Panc1 (cell line): Measurements from ENCODE around the gene PMFBP1. TPM values are rescaled to one million over a fixed set of nuclear protein-coding genes. Genes with fewer than 3 reads are reported as not detected.

ENCODE experiments used
- ATAC-seq: fragments of 200-7000 bp; cut with Tn5 transposase; 2 replicates; pipeline ENCODE4 v1.9.1; 2020; ENCODE audit warnings: mild to moderate bottlenecking, moderate library complexity
- BruUV-seq: library from RNA; stranded (reverse); fragments of 400-500 nt; replicated peaks from 2 replicates; lab custom pipeline; 2021; lab: Mats Ljungman, UMichigan
- CTCF ChIA-PET: fragments of 300-600 bp; sonication (Branson Sonifier 250); formaldehyde crosslinking; loops from one replicate; lab custom pipeline; 2022; ENCODE audit warnings: antibody characterized with exemption; lab: Charles Lee
- POLR2A ChIA-PET: fragments of 300-600 bp; sonication (Branson Sonifier 250); formaldehyde crosslinking; loops from one replicate; lab custom pipeline; 2022; ENCODE audit warnings: antibody characterized with exemption; lab: Charles Lee
- DNase-seq: peaks from one replicate; pipeline ENCODE4 v3.0.0-alpha.2; 2010; ENCODE audit warnings: low read depth, low spot score
- H3K27ac ChIP-seq: 2 replicates; pipeline ENCODE4 v1.5.1; 2011; ENCODE audit warnings: mild to moderate bottlenecking, low read length, inconsistent platforms
- H3K27me3 ChIP-seq: fragments of 200-500 bp; sonication (Bioruptor generic); 2 replicates; pipeline ENCODE4 v1.6.0; 2014; ENCODE audit warnings: low read length, inconsistent platforms; ENCODE audit not compliant: control insufficient read depth, insufficient read depth
- H3K36me3 ChIP-seq: fragments of 200-500 bp; sonication (Bioruptor generic); 2 replicates; pipeline ENCODE4 v1.5.1; 2014; ENCODE audit warnings: inconsistent platforms, mild to moderate bottlenecking, low read length, moderate library complexity; ENCODE audit not compliant: control insufficient read depth, insufficient read depth
- H3K4me1 ChIP-seq: 2 replicates; pipeline ENCODE4 v1.5.1; 2011; ENCODE audit warnings: inconsistent platforms, mild to moderate bottlenecking, low read length, moderate library complexity; ENCODE audit not compliant: control insufficient read depth, insufficient read depth
- H3K4me3 ChIP-seq, 2 experiments: 2 replicates each; pipeline ENCODE4 v1.5.1; 2011 to 2012; ENCODE audit warnings: low read depth in 2 of 2, low read length in 2 of 2, mild to moderate bottlenecking in 2 of 2, inconsistent platforms in 1 of 2, moderate library complexity in 1 of 2
- H3K9me3 ChIP-seq: fragments of 200-500 bp; sonication (Bioruptor generic); 2 replicates; pipeline ENCODE4 v1.5.1; 2014; ENCODE audit warnings: low read depth, mild to moderate bottlenecking, inconsistent platforms, low read length, moderate library complexity; ENCODE audit not compliant: control insufficient read depth, insufficient read depth
- POLR2AphosphoS5 ChIP-seq: IDR thresholded peaks from 2 replicates; pipeline ENCODE4 v1.6.1; 2012; ENCODE audit warnings: mild to moderate bottlenecking, low read depth, low read length, moderate library complexity
- SIN3A ChIP-seq: IDR thresholded peaks from 2 replicates; pipeline ENCODE4 v1.6.1; 2012; ENCODE audit warnings: low read depth, mild to moderate bottlenecking, low read length, moderate library complexity, borderline replicate concordance; ENCODE audit not compliant: insufficient read depth
- TCF7L2 ChIP-seq: IDR thresholded peaks from 2 replicates; pipeline ENCODE4 v1.6.1; 2011; ENCODE audit warnings: mild to moderate bottlenecking, low read depth, low read length, inconsistent platforms
- in situ Hi-C: cut with HindIII; loops from 2 replicates; pipeline ENCODE4 v1.10.0; 2016; ENCODE audit warnings: low sequenced_read_pairs, low pct_unique_long_range_greater_than_20kb
- intact Hi-C: fragments of 100-400 bp; cut with micrococcal nuclease; formaldehyde crosslinking; loops from one replicate; pipeline ENCODE4 v1.10.0; 2022; ENCODE audit not compliant: unreplicated experiment
- total RNA-seq: library from RNA; stranded (reverse); gene quantifications from one replicate; pipeline ENCODE4 v1.2.1, GENCODE V29; 2021; ENCODE audit not compliant: unreplicated experiment
- TF ChIP-seq, protein P1 (sequence below), 2 experiments: IDR thresholded peaks; 2 replicates each; pipeline ENCODE4 v1.6.1; 2011 to 2012; ENCODE audit warnings: low read depth in 2 of 2, control low read depth in 1 of 2, low read length in 1 of 2, mild to moderate bottlenecking in 1 of 2, moderate library complexity in 1 of 2; ENCODE audit not compliant: insufficient read depth in 1 of 2
- TF ChIP-seq, protein P2 (sequence below): fragments of 450-650 bp; IDR thresholded peaks from 2 replicates; pipeline ENCODE4 v1.5.1; 2017; ENCODE audit warnings: mild to moderate bottlenecking

The PMFBP1 gene
- total RNA-seq, 1 experiment from 2014 or later: 0.10 TPM

DNA sequence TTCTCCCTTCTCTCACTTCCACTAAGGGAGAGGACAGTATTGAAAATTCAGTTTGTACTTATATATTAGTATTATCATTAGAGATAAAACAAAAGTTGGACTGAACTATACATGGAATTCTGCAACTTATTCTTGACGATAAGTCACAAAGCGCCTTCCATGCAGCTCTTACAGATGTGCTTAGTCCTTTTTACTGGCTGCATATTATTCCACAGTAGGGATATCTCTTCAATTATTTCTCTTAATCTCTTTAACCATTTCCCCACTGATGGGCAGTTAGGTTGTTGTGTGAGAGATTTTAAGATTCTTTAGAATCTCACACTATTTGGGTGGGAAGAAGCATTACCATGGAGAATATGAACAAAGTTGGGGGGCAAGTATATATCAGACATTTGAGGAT is 32.0 kb downstream of the PMFBP1 start:
- BruUV-seq: no TSS peak
- DNase-seq (no peak), ATAC-seq (no peak)
- intact Hi-C loops: no loop called here
- CTCF ChIA-PET: no interaction called here
- in situ Hi-C loops: no loop called here
- H3K4me1 ChIP-seq: no peaks in the 10 kb centered on the region
- no peaks in the 10 kb centered on the region for H3K9me3 ChIP-seq
- TF ChIP-seq TCF7L2 (no peak), POLR2AphosphoS5 (no peak), SIN3A (no peak)
- TF ChIP-seq, protein P1, sequence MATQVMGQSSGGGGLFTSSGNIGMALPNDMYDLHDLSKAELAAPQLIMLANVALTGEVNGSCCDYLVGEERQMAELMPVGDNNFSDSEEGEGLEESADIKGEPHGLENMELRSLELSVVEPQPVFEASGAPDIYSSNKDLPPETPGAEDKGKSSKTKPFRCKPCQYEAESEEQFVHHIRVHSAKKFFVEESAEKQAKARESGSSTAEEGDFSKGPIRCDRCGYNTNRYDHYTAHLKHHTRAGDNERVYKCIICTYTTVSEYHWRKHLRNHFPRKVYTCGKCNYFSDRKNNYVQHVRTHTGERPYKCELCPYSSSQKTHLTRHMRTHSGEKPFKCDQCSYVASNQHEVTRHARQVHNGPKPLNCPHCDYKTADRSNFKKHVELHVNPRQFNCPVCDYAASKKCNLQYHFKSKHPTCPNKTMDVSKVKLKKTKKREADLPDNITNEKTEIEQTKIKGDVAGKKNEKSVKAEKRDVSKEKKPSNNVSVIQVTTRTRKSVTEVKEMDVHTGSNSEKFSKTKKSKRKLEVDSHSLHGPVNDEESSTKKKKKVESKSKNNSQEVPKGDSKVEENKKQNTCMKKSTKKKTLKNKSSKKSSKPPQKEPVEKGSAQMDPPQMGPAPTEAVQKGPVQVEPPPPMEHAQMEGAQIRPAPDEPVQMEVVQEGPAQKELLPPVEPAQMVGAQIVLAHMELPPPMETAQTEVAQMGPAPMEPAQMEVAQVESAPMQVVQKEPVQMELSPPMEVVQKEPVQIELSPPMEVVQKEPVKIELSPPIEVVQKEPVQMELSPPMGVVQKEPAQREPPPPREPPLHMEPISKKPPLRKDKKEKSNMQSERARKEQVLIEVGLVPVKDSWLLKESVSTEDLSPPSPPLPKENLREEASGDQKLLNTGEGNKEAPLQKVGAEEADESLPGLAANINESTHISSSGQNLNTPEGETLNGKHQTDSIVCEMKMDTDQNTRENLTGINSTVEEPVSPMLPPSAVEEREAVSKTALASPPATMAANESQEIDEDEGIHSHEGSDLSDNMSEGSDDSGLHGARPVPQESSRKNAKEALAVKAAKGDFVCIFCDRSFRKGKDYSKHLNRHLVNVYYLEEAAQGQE (IDR thresholded peaks at IDR 0.05; ENCODE audit: insufficient read depth in 1 of 2, low read depth in 2 of 2, low read length in 1 of 2): no peak
- TF ChIP-seq, protein P2, sequence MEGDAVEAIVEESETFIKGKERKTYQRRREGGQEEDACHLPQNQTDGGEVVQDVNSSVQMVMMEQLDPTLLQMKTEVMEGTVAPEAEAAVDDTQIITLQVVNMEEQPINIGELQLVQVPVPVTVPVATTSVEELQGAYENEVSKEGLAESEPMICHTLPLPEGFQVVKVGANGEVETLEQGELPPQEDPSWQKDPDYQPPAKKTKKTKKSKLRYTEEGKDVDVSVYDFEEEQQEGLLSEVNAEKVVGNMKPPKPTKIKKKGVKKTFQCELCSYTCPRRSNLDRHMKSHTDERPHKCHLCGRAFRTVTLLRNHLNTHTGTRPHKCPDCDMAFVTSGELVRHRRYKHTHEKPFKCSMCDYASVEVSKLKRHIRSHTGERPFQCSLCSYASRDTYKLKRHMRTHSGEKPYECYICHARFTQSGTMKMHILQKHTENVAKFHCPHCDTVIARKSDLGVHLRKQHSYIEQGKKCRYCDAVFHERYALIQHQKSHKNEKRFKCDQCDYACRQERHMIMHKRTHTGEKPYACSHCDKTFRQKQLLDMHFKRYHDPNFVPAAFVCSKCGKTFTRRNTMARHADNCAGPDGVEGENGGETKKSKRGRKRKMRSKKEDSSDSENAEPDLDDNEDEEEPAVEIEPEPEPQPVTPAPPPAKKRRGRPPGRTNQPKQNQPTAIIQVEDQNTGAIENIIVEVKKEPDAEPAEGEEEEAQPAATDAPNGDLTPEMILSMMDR: no peak
- H3K36me3 ChIP-seq: no peaks in the 10 kb centered on the region
- no peak overlapping the region for H3K27ac ChIP-seq
- POLR2A ChIA-PET: no interaction called here
- H3K4me3 ChIP-seq: no peak overlapping the region
- H3K27me3 ChIP-seq: no peaks in the 10 kb centered on the region

DNA sequence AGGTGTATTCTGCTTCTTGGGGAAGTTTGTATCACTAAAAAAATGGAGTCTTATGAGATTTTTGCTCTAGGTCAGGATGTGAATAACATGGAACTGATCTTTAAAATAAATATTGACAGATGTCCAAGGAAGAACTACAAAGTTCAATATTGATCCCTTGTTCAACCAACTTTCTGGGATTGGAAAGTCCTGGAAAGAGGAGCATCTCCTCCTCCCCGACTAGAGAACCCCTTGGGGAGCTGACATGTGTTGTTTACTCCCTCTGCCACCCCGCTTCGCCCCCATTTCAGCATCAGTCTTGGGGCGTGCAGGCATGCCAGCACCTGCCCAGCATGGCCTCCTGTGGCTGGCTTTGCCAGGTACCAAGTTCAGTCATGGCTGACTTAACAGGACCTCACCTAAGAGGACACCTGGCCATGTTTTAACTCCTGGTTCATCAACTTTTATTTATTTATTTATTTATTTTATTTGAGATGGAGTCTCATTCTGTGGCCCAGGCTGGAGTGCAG is 33.8 kb downstream of the PMFBP1 start:
- H3K4me1 ChIP-seq: no peaks in the 10 kb centered on the region
- BruUV-seq: no TSS peak
- H3K27me3 ChIP-seq: no peaks in the 10 kb centered on the region
- ChIA-PET POLR2A (no interaction called here), CTCF (no interaction called here)
- DNase-seq: no peak
- intact Hi-C loops (no loop called here), in situ Hi-C loops (no loop called here)
- H3K4me3 ChIP-seq: no peak overlapping the region
- no peaks in the 10 kb centered on the region for H3K36me3 ChIP-seq
- no peaks in the 10 kb centered on the region for H3K9me3 ChIP-seq
- no peak for ATAC-seq
- TF ChIP-seq, protein P1 (IDR thresholded peaks at IDR 0.05; ENCODE audit: insufficient read depth in 1 of 2, low read depth in 2 of 2, low read length in 1 of 2): no peak
- TF ChIP-seq, protein P2: no peak
- TF ChIP-seq SIN3A (no peak), POLR2AphosphoS5 (no peak), TCF7L2 (no peak)
- H3K27ac ChIP-seq: no peak overlapping the region
